Keratinocyte (primary cell): ENCODE measurements around the gene NADK2. TPM values are rescaled to one million over a fixed set of nuclear protein-coding genes. Genes with fewer than 3 reads are reported as not detected.

ENCODE experiments used
- DNase-seq: peaks from one replicate; pipeline ENCODE4 v3.0.0-alpha.2; 2011; ENCODE audit warnings: low read depth, missing footprints, low spot score
- FAIRE-seq: peaks from 2 replicates; lab custom pipeline; 2011; peaks lifted over from hg19 to GRCh38; lab: Jason Lieb, UNC
- H2AFZ ChIP-seq: 2 replicates; pipeline ENCODE4 v1.6.0; 2012; ENCODE audit warnings: low read length, control low read depth, inconsistent platforms; ENCODE audit not compliant: control insufficient read depth
- H3K27ac ChIP-seq: 2 replicates; pipeline ENCODE4 v1.5.1; 2011; ENCODE audit warnings: low read length; ENCODE audit not compliant: control insufficient read depth, insufficient read depth
- H3K27me3 ChIP-seq: 3 replicates; pipeline ENCODE4 v1.6.0; 2011; ENCODE audit warnings: low read length; ENCODE audit not compliant: control insufficient read depth, insufficient read depth; ENCODE audit errors: extremely low read depth
- H3K36me3 ChIP-seq, 2 experiments: 2 replicates in 1 of 2; 3 replicates in 1 of 2; pipeline ENCODE4 v1.5.1; 2011; ENCODE audit warnings: low read length in 2 of 2, mild to moderate bottlenecking in 1 of 2; ENCODE audit not compliant: control insufficient read depth in 2 of 2, insufficient read depth in 2 of 2; ENCODE audit errors: extremely low read depth in 1 of 2
- H3K4me1 ChIP-seq: 3 replicates; pipeline ENCODE4 v1.5.1; 2011; ENCODE audit warnings: low read length; ENCODE audit not compliant: control insufficient read depth, insufficient read depth; ENCODE audit errors: extremely low read depth
- H3K4me2 ChIP-seq: 3 replicates; pipeline ENCODE4 v1.6.0; 2011; ENCODE audit warnings: low read depth, low read length; ENCODE audit not compliant: control insufficient read depth, insufficient read depth; ENCODE audit errors: extremely low read depth
- H3K4me3 ChIP-seq, 3 experiments: fragments of 200-600 bp in 1 of 3; sonication (generic) in 1 of 3; 2 replicates in 2 of 3; 3 replicates in 1 of 3; pipeline ENCODE4 v1.5.1; 2011 to 2016; ENCODE audit warnings: low read length in 3 of 3, mild to moderate bottlenecking in 3 of 3, control low read depth in 2 of 3, inconsistent platforms in 1 of 3, low read depth in 1 of 3, mixed read lengths in 1 of 3, mixed run types in 1 of 3, moderate library complexity in 1 of 3; ENCODE audit not compliant: control insufficient read depth in 2 of 3, insufficient read depth in 2 of 3; ENCODE audit errors: extremely low read depth in 1 of 3
- H3K79me2 ChIP-seq: 2 replicates; pipeline ENCODE4 v1.6.0; 2012; ENCODE audit warnings: low read length; ENCODE audit not compliant: control insufficient read depth, insufficient read depth
- H3K9ac ChIP-seq: 3 replicates; pipeline ENCODE4 v1.6.0; 2011; ENCODE audit warnings: low read length; ENCODE audit not compliant: control insufficient read depth, insufficient read depth; ENCODE audit errors: extremely low read depth
- H3K9me1 ChIP-seq: 3 replicates; pipeline ENCODE4 v1.6.0; 2011; ENCODE audit warnings: low read length; ENCODE audit not compliant: control insufficient read depth, insufficient read depth; ENCODE audit errors: extremely low read depth
- H3K9me3 ChIP-seq: 2 replicates; pipeline ENCODE4 v1.5.1; 2012; ENCODE audit warnings: low read depth, low read length; ENCODE audit not compliant: control insufficient read depth
- H4K20me1 ChIP-seq: 3 replicates; pipeline ENCODE4 v1.6.0; 2011; ENCODE audit warnings: low read length; ENCODE audit not compliant: control insufficient read depth, insufficient read depth; ENCODE audit errors: extremely low read depth
- EZH2 ChIP-seq: IDR thresholded peaks from one replicate; pipeline ENCODE4 v1.6.1; 2012; ENCODE audit warnings: inconsistent platforms, mild to moderate bottlenecking, low read length, moderate library complexity
- dilution Hi-C: fragments of 300-500 bp; cut with MboI; formaldehyde crosslinking; loops from one replicate; pipeline ENCODE4 v1.7.0; 2020; ENCODE audit warnings: low sequenced_read_pairs; ENCODE audit not compliant: extremely low pct_ligation_motif_present
- polyA plus RNA-seq, 5 experiments: library from polyadenylated mRNA; depleted of rRNA in 3 of 5; stranded (reverse) in 3 of 5; stranded (forward) in 1 of 5; unstranded in 1 of 5; fragments of >200 nt; gene quantifications; 1 replicate in 1 of 5; 2 replicates in 3 of 5; 3 replicates in 1 of 5; pipeline versions ENCODE4 v1.2.1 to v1.2.3, GENCODE V29; 2011 to 2012; ENCODE audit warnings: missing spikeins in 2 of 5, low read depth in 1 of 5, low replicate concordance in 1 of 5
- TF ChIP-seq, protein P1 (sequence below), 3 experiments: IDR thresholded peaks in 1 of 3; conservative IDR thresholded peaks in 1 of 3; optimal IDR thresholded peaks in 1 of 3; 2 replicates in 2 of 3; 3 replicates in 1 of 3; pipeline versions ENCODE3 to v1.5.1; 2011; ENCODE audit warnings: low read length in 3 of 3, mild to moderate bottlenecking in 3 of 3, moderate library complexity in 2 of 3, control low read depth in 1 of 3, inconsistent platforms in 1 of 3; ENCODE audit not compliant: insufficient read depth in 2 of 3; ENCODE audit errors: extremely low read depth in 1 of 3

NADK2 gene
- polyA plus RNA-seq, 1 donor (not counting 4 experiments of a cell fraction or from before 2014, with no cell fraction given), result 15.4 TPM

DNA sequence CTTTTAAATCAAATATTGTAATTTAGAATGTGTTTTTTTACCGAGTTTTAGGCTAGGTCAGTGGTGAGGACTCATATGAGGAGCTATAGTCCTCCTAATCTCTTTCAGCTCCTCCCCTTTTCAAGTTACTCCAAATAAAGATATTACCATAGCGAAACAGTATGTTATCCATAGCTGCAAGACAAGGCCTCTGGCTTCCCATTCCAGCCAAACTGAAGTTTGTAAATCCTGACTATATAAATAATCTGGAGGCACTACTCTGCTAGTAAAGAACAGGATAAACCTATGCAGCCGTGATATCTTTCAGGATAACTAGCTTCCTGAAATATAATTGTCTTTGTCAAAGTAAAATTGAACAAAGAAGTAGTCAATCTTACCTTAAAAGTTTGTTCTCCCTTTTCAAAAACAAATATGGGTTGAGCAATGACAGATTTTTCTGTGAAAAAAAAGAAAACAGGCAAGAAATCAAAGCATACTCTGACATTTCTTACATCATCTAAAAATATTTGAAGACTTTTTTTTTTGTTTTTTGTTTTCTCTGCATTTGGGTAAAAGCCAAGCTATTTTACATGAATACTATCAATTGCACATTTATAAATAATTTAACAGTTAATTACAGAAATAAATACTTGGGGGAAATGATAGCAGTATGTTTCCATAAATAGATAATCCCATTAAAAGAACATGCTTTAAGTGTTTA is 29.3 kb upstream of the NADK2 start:
- Histone ChIP-seq H3K27ac (no peak overlapping the region), H3K79me2 (no peaks in the 10 kb centered on the region), H3K27me3 (no peaks in the 10 kb centered on the region), H3K9ac (no peak overlapping the region), H3K36me3 (no peaks in the 10 kb centered on the region), H3K4me2 (no peak overlapping the region), H2AFZ (no peak overlapping the region), H3K9me1 (no peaks in the 10 kb centered on the region), H3K4me1 (no peaks in the 10 kb centered on the region), H3K4me3 (no peak overlapping the region), H4K20me1 (no peaks in the 10 kb centered on the region), H3K9me3 (no peaks in the 10 kb centered on the region)
- DNase-seq (no peak), FAIRE-seq (no peak)
- dilution Hi-C loops, result no loop called here
- TF ChIP-seq, protein P1, sequence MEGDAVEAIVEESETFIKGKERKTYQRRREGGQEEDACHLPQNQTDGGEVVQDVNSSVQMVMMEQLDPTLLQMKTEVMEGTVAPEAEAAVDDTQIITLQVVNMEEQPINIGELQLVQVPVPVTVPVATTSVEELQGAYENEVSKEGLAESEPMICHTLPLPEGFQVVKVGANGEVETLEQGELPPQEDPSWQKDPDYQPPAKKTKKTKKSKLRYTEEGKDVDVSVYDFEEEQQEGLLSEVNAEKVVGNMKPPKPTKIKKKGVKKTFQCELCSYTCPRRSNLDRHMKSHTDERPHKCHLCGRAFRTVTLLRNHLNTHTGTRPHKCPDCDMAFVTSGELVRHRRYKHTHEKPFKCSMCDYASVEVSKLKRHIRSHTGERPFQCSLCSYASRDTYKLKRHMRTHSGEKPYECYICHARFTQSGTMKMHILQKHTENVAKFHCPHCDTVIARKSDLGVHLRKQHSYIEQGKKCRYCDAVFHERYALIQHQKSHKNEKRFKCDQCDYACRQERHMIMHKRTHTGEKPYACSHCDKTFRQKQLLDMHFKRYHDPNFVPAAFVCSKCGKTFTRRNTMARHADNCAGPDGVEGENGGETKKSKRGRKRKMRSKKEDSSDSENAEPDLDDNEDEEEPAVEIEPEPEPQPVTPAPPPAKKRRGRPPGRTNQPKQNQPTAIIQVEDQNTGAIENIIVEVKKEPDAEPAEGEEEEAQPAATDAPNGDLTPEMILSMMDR (optimal IDR thresholded peaks at IDR 0.05 in 1 of 3, IDR thresholded peaks at IDR 0.05 in 1 of 3, conservative IDR thresholded peaks at IDR 0.05 in 1 of 3; ENCODE audit: extremely low read depth in 1 of 3, insufficient read depth in 2 of 3, low read length in 3 of 3), result no peak

DNA sequence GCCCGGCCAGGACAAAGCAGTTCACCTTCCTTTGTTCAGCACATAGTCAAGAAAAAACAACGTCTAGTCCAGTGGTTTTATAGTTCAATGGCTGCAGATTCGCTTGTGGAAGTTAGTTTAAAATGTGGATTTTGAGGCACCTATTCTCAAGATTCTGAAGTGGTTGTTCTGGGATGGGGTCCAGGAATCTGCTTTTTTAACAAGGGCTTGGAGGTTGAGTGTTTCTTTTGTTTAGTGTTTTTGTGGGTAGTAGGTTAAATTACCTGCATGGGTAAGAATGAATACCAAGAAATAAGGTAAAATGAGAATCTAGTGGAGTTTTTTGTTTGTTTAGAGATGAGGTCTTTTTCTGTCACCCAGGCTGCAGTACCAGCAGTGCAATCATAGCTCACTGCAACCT is 28.4 kb upstream of the NADK2 start:
- Histone ChIP-seq H3K27ac (no peak overlapping the region), H3K4me2 (no peak overlapping the region), H3K4me1 (no peaks in the 10 kb centered on the region), H3K27me3 (no peaks in the 10 kb centered on the region), H3K79me2 (no peaks in the 10 kb centered on the region), H3K36me3 (no peaks in the 10 kb centered on the region), H3K9me1 (no peaks in the 10 kb centered on the region), H3K4me3 (no peak overlapping the region), H3K9ac (no peak overlapping the region), H4K20me1 (no peaks in the 10 kb centered on the region), H3K9me3 (no peaks in the 10 kb centered on the region), H2AFZ (no peak overlapping the region)
- dilution Hi-C loops, result no loop called here
- no peak for DNase-seq
- FAIRE-seq, result no peak
- TF ChIP-seq, protein P1 (optimal IDR thresholded peaks at IDR 0.05 in 1 of 3, IDR thresholded peaks at IDR 0.05 in 1 of 3, conservative IDR thresholded peaks at IDR 0.05 in 1 of 3; ENCODE audit: extremely low read depth in 1 of 3, insufficient read depth in 2 of 3, low read length in 3 of 3), result no peak
- no peak for TF ChIP-seq EZH2
